ENCODE results near the gene NELFB.

NELFB gene

DNA sequence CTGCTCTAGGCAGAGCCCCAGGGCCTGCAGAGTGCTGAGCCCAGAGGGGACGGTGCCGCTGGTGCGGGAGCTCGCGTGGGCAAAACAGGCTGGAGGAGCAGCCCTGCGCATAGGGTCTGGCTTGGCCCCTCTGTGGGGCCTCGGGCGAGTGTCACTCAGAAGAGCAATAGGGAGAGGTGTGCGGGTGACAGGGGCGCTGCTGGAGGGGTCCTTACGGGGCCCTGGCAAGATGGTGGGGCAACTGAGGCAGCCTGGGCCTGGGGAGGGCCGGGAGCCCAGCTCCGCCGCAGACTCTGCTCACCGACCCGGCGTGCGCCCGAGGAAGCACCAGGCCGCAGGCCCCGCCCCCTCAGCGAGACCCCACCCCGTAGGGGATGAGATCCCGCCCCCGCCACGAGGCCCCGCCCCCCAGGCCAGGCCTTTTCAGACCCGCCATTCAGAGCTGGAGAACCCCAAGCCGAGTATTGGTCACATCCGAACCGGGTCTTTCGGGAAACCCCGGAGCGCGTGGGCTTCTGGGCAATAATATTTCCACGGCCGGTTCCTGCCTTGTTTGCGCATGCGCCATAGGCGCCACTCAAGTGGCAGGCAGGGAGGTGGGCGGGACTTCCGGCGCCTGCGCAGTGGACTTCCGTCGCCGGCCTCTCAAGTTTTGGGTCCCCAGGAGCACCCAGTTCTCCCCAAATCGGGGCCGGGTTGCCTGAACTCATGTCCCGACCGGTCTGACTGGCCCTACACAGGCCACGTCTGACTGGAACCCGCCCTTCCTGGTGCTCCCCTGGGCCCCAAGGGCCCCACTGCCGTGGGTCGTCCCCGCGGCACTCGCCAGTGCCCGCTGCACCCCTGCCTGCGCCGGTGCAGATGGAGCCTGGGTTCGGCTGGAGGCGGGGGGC is 31.8 kb upstream of the NELFB start:
- peak; percentile 96 for DNase-seq (ENCODE audit: low read depth)

DNA sequence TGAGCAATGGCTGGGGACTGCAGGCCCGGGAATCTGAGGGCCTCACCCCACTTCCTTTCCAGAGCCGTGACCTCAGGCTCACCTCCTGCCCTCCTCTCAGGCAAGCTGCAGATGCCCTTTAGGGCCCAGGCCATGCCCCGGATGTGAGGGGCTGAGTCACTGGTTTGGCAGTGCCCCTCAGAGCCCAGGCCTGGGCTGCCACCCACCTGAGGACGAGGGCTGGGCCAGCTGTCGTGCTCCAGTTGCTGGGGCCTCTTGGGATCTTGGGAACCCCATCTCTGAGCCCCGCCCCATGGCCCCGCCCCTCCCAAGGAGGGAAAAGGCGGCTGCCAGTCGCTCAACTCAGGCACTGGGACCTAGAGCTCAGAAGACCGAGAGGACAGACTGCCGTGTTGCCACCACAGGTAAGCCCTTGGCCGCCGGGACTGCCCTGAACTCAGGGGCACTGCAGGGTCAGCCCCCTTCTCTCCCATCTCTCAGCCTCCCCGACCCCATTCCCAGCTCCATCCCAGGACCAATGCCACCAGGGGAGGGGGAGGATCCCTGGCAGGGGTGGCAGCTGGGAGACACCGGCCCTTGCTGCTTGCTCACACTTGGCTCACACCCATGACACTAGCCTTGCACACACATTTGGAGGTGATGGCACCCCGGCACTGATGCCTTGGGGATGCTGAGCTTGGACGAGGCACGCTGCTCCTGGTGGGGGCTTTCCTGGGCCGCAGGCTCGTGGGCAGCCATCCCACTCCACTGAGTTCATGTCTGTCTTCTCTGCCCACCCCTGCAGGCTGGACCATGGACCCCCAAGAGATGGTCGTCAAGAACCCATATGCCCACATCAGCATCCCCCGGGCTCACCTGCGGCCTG is 30.1 kb upstream of the NELFB start, which contains the start of gene CYSRT1:
TSS of gene CYSRT1 (plus strand) at position 345 of the 865 bp plus-strand sequence. CDS start at position 793, 448 bp downstream.
- no peak for DNase-seq (ENCODE audit: low read depth)

DNA sequence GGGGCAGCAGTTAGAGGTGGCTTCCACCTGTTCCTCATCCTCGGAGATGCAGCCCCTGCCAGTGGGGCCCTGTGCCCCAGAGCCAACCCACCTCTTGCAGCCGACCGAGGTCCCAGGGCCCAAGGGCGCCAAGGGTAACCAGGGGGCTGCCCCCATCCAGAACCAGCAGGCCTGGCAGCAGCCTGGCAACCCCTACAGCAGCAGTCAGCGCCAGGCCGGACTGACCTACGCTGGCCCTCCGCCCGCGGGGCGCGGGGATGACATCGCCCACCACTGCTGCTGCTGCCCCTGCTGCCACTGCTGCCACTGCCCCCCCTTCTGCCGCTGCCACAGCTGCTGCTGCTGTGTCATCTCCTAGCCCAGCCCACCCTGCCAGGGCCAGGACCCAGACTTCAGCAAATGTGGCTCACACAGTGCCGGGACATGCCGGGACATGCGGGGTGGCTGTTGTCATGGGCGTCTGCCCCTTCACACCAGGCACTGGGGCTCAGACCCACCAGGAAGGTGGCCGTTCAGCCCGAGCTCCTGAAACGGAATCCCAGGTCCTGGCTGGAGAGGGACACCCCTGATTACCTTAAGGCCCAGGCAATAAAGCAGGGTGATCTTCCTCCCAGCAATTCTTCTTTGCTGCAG is 29.3 kb upstream of the NELFB start:
- DNase-seq (ENCODE audit: low read depth), result no peak

GRCh38 chr9:137226338-137227053 is 28.6 kb upstream of the NELFB start:
- DNase-seq (ENCODE audit: low read depth), result no peak

GRCh38 chr9:137227054-137227852 is 27.9 kb upstream of the NELFB start, which contains the start of gene RNF224:
TSS of gene RNF224 (plus strand) at chr9:137227502. CDS start at chr9:137228336, 834 bp downstream.
- DNase-seq (ENCODE audit: low read depth), result peak; percentile 65

GRCh38 chr9:137227853-137228505 is 27.1 kb upstream of the NELFB start:
- DNase-seq (ENCODE audit: low read depth), result no peak

DNA sequence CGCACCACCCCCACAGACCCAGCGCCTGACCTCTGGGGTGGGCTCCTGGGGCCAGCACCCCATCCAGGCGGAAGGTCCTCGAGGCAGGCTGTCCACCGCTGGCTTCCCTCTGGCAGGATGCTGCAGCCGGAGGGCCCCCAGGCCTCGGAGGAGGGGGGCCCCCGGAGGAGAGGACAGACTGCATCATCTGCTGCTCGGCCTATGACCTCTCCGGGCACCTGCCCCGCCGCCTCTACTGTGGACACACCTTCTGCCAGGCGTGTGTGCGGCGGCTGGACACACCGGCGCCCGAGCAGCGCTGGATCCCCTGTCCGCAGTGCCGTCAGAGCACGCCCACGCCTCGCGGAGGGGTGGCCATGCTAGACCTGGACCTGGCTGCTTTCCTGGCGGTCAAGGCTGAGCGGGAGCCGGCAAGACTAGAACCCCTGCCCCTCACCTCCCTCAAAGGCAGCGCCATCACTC is 26.6 kb upstream of the NELFB start:
- DNase-seq (ENCODE audit: low read depth), result no peak

- no peak for DNase-seq (ENCODE audit: low read depth)
Observed at GRCh38 chr9:137228968-137229896, 25.9 kb upstream of the NELFB start.

DNA sequence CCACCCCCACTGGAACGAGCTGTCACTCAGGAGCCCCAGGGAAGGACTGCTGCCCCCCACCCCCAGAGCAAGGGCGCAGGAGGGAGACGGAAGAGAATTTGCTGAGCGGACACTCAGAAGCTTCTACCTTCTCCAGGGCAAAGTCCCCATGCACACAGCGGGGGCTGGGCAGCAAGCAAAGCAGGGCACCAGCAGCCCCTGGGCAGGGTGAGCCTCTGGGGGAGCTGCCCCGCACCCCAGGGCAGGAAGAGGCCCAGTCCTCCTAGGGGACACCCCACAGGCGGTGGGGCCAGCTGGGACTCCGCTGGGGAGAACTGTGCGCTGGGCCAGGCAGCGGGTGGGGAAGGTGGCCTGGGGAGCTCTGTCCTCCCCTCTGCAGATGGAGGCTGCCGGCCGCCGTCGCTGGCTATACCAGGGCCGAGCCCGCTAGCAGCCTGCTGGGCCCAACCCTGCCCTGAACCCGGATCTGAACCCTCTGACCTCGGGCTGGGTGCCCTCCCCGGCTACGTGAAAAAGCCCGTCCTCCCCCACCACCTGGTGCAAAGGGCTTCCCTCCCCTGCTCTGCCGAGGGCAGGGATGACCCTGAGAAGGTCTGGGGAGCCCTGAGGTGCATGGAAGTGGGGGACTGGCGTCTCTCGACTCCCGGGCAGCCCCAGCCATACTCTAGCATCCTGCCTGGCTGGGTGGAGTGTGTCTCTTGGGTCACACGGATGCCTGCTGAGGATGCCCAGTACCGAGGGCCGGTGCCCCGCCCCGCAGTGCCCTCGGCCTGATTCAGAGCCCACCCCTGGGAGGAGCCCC is 25.0 kb upstream of the NELFB start:
- no peak for DNase-seq (ENCODE audit: low read depth)

DNA sequence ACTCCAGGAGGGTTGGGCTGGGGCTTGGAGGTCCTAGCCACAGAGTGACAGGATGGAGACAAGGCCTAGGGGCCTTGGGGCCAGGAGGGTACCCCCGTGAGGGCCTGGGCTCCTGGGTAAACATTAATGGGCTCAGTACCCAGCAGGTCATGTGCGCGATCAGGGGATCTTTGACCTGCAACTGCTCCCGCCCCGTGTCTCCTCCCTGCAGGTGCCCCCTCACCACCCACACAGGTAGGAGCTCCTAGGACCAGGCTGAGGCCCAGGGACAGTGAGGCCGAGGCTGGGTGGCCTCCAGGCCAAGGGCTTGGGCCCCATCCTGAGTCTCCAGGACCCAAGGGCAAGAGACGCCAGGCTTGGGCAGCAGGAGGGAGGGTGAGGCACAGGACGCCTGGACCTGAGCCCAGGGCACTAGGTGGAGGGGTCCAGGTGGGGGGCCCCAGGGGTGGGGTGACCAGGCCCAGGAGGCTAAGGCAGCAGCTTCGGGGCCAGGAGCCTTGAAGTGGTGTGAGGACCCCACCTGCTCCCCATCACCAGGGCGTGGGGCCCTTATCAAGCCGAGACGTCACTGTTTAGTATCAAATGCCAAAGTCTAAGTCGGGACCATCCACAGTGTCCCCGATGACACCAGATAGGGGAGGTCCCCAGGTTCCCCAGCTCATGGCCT is 24.3 kb upstream of the NELFB start, which contains the start of gene SLC34A3:
TSS of gene SLC34A3 (plus strand) at position 197 of the 667 bp plus-strand sequence. CDS start 802 bp downstream, outside the sequence.
- DNase-seq (ENCODE audit: low read depth), result no peak

DNA sequence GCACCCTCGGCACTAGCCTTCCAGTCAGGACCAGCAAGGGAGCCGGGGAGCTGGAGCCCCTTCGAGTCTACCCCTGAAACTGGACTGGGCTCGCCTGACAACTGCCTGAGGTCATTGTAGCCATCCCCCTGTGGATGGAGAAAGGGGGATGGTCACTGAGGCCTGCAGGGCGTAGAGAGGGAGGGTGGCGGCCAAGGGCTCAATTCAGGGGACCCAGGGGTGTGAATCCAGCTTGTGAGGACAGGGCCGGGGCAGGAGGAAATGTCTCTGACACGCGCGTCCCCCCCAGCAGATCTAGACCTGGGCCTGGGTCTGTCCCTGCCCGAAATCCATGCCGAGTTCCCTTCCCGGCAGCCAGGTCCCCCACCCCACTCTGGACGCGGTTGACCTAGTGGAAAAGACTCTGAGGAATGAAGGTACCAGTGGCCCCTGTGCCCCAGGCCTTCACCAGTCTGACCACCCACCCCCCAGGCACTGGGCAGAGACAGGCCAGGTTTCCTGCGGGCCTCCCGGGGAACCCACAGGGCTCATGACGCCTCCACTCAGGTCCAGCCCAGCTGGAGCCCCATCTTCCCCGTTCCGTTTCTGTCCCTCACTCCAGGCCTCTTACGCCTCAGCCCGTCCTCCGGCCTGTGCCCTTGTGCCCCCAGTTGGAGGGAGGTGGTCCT is 23.6 kb upstream of the NELFB start:
- DNase-seq (ENCODE audit: low read depth), result no peak

DNA sequence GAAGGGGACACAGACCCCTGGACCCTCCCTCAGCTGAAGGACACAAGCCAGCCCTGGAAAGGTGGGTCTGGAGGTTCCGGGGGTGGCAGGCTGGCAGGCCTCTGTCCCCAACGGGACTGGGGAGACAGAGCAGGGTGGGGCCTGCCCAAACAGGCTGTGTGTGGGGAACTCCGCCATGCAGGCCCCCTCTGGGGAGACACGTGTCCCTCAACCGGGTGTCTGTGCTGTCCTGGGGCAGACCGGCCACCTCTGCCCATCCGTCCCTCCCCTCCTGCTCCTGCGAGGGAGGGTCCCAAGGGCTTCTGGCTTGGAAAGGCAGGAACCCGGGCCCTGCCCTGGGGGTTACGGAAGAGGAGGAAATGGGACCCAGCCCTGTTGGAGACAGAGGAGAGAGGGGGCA is 23.0 kb upstream of the NELFB start:
- DNase-seq (ENCODE audit: low read depth), result no peak

DNA sequence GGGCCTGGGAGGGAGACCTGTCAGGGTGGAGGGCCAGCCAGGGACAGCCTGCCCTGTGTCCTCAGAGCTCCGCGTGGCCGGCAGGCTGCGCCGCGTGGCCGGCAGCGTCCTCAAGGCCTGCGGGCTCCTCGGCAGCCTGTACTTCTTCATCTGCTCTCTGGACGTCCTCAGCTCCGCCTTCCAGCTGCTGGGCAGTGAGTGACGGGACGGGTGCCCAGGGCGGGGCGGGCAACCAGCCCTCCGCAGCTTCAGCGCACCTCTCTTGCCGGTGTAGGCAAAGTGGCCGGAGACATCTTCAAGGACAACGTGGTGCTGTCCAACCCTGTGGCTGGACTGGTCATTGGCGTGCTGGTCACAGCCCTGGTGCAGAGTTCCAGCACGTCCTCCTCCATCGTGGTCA is 22.6 kb upstream of the NELFB start:
- DNase-seq (ENCODE audit: low read depth), result no peak

GRCh38 chr9:137233143-137233980 is 21.8 kb upstream of the NELFB start:
- DNase-seq (ENCODE audit: low read depth), result no peak

- no peak for DNase-seq (ENCODE audit: low read depth)
Observed at GRCh38 chr9:137234055-137234697, 21.0 kb upstream of the NELFB start.
